DMS79 (cell line): ENCODE results near the gene GTF2A2.
"Not testable (repeated sequence)": the region's sequence is repeated elsewhere in the genome, so short reads cannot be mapped to it uniquely, and the experiment has no call there.

Experiments used
- DNase-seq: peaks from one replicate; lab custom pipeline; 2025; lab: John Stamatoyannopoulos, UW

The GTF2A2 gene

DNA sequence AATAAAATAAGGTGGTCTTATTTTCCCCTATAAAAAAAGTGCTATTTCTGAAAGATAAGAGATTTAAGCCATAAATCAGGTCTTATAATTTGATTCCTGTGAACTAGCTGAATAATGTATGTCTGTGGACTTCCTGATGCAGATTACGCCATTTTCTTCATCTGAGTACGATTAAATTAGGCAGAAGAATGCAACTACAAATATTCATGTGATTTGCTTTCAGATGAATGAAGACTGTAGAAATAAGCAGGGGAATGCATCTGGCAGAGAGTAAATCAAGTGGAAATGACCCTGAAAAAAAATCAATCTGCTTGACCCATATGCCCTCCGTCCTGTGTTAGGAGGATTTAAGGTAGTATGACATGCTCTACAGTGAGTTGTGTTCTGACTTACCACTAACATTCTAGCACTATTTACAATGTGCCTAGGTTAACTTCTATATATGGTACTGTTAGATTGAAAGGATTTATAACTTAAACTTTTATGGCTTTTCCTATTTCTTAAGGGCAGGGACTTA is 17.1 kb upstream of the GTF2A2 start:
- DNase-seq, result no peak

- no peak for DNase-seq
Measured at GRCh38 chr15:59668556-59668955, 11.2 kb upstream of the GTF2A2 start.

GRCh38 chr15:59662260-59662659 is 4.9 kb upstream of the GTF2A2 start:
- no peak for DNase-seq

DNA sequence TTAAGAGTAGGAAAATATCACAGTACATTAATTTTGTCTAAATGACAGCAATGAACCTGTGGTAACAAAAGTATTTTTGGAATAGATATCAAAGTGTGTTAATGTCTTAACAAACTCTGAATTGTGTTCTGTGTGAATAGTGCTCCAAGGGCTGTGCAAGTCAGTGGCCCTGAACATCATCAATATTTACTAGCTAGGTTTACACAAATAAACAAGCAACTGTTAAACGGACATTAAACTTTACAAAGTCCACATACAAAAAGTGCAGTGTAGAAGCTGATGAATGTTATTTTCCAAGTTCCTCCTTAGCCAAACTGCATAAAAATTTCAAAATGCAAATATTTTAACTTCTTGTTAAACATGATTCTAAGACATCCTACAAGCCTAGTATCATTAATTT is 2.1 kb upstream of the GTF2A2 start:
- no peak for DNase-seq

- no peak for DNase-seq
Measured at GRCh38 chr15:59657635-59658125, 365 bp upstream of the GTF2A2 start.

DNA sequence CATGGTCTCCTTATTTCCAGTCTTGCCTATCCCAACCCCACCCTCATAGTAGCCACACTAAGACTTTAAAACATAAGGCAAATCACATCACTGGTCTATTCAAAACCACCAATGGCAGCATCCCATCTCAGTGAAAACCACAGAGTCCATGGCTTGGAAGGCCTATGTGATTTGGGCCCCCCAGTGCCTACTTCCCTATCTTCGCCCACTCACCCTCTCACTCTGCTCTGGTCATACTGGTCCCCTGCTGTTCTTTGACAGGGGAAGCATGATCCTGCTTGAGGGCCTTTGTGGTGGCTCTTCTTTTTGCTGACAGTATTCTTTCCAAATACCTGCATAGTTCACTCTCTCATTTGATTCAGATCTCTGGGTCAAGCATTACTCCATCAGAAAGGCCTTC is 3.3 kb downstream of the GTF2A2 start:
- no peak for DNase-seq

DNA sequence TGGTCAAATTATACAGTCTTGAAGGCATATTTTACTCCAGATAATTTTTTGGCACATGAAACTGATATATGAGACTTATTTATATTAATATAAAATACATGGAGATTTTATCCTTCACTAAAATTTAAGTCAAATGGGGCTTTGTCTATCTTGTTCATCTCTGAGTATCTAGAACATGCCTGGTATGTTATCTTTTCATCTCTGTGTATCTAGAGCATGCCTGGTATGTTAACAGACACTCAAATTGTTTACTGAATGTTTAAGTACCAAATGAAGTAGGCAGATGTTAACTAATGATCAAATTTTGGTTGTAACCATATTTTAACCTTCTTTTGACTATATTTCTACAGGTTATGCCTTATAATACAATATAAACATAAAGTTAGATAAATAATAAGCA is 7.7 kb downstream of the GTF2A2 start:
- DNase-seq, result no peak

DNA sequence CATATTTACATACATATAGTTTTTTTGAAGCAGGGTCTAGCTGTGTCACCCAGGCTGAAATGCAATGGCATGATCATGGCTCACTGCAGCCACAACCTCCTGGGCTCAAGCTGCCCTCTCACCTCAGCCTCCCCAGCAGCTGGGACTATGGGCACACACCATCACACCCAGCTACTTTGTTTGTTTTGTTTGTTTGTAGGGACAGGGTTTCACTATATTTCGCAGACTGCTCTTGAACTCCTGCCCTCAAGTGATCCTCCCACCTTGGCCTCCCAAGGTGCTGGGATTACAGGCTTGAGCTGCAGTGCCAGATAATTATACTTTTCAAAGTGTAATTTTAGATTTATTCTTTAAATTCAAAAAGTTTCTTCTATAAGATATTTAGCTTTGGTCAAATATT is 10.2 kb downstream of the GTF2A2 start:
- no peak for DNase-seq

DNA sequence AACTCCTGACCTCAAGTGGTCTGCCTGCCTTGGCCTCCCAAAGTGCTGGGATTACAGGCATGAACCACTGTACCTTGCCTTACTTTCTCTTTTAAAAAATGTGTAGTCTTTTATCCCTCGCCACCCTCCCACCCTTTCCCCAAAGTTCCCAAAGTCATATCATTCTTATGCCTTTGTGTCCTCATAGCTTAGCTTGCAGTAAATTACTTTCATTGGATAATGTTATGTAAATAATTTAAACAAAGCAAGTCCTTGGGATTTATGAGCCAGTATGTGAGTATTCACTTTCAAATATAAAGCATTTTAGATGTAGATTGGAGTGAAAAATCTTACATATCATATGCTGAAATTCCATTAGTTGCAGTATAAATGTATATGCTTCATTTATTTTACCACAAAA is 11.0 kb downstream of the GTF2A2 start:
- DNase-seq, result no peak

GRCh38 chr15:59645812-59646211 is 11.5 kb downstream of the GTF2A2 start:
- not testable (repeated sequence) for DNase-seq

- DNase-seq, result no peak
Measured at GRCh38 chr15:59644756-59645155, 12.6 kb downstream of the GTF2A2 start.

DNA sequence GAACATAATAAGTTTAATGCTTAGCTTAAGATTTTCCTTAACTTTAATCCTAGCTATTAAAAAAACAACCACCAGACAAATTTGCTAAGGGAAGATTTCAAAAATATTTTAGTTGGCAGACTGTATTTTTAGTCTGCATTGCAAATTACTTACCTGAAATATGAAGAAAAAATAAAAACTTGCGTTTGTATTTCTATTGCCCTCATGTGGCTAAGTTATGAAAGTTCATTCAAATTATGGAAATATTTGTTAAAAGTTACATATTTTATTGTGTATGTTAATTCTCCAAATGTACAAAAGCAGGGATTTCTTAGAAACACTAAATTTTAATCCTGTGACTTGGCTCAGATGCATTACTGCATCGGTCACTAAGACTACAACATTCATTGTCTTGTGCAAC is 15.0 kb downstream of the GTF2A2 start:
- DNase-seq, result no peak

- not testable (repeated sequence) for DNase-seq
Measured at GRCh38 chr15:59637507-59637906, 19.8 kb downstream of the GTF2A2 start.

GRCh38 chr15:59636184-59636583 is 21.1 kb downstream of the GTF2A2 start:
- DNase-seq, result no peak

DNA sequence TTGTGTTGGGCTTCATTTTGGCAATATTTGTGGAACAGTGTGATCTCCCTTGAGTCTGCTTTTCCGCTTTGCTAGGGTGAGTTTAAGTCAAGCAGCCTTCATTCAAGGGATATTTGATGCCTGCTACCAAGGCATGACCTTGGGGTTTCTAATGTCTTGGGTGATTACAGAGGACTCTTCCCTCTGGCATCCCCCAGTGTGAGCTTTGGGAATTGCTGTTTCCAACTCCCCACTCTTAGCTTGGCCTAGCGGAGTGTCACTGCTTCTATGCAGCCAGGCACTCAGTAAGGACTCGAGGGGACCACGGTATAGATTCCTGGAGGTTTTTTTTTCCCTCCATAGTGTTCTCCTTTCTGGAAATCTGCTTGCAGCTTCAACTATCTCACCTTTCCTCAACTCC is 24.6 kb downstream of the GTF2A2 start:
- DNase-seq, result no peak

DNA sequence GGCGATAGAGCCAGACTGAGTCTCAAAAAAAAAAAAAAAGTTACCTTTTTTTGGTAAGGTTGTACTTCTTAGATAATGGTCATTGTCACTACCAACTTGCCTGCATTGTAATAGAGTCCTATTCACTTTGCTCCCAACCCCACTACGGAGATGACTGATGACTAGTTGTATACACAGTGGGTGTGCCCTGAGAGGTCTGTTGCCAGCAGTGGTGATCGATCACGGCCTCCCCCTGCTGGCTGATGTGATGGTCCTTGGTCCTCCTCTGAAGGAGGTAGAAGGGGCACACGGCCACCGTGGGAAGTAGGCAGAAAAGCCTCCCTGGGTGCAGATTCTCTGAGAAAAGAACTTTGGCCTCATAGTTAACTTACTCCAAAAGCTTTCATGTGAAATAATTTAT is 35.0 kb downstream of the GTF2A2 start:
- DNase-seq, result no peak

DNA sequence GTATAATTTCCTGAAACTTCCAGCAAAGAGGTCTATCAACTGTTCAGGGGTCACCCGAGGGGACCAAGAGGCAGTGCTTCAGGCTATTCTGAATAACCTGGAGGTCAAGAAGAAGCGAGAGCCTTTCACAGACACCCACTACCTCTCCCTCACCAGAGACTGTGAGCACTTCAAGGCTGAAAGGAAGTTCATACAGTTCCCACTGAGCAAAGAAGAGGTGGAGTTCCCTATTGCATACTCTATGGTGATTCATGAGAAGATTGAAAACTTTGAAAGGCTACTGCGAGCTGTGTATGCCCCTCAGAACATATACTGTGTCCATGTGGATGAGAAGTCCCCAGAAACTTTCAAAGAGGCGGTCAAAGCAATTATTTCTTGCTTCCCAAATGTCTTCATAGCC is 38.9 kb downstream of the GTF2A2 start:
- DNase-seq, result no peak

GRCh38 chr15:59616379-59616778 is 40.9 kb downstream of the GTF2A2 start:
- peak; percentile 80 for DNase-seq

- DNase-seq, result no peak
Measured at GRCh38 chr15:59615661-59616060, 41.7 kb downstream of the GTF2A2 start.

DNA sequence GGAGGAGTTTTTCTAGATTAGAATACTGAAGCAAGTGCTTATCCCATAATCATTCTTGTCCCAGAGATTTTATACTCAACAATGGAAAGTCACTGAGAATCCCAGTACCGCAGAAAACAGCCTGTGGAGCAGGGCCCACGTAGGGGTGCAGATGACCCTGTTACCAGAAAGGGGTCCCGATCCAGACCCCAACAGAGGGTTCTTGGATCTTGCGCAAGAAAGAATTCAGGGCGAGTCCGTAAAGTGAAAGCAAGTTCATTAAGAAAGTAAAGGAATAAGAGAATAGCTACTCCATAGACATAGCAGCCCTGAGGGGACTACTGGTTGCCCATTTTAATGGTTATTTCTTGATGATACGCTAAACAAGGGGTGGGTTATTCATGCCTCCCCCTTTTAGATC is 43.2 kb downstream of the GTF2A2 start:
- DNase-seq, result no peak

DNA sequence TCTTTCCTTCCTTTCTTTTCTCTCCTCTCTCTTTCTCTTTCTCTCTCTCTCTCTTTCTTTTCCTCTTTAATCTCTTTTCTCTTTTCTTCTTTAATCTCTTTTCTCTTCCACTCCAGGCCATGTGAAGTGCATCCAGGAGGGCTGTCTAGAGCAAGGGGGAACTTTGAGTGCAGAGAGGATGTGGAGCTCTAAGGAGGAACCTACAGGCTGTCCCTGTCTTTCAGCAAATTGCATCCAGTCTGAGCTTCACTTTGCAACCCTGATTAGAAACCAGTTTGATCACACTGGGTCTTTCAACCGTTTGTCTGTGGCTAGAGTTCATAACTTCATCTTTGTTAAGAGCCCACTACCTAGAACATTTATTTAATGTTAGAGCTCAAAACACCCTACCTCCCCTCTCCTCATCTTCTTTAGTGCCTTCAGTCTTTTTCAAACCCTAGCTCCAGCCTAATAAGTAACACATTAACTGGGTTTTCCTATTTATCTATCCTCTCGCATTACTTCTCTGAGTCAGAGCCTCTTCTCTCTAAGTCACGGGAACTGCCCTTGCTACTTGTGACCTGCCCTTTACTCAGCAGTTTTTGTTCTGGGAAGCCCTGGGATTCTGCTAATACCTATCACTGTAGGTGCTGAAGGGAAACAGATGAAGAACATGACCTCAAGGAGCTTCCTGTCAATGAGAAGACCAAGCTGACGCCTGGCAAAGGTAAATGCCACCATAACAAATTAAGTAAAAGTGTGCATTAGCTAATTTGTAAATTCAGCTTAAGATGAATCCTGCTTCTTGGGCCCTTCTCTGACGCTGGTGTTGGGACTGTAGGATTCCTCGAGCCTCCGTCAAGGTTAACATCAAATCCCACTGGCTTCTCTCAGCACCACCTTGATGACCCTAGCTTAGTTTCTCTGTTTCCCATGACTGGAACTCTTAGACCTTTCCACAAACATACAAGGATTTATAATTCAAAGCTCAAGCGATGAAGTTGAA is 45.7 kb downstream of the GTF2A2 start, which contains the start of gene GCNT3:
Gene GCNT3 (plus strand): TSS at position 508 of the 985 bp plus-strand sequence. CDS start 6,456 bp downstream, outside the sequence.
- no peak for DNase-seq

- DNase-seq, result no peak
Measured at GRCh38 chr15:59609730-59610712, 47.3 kb downstream of the GTF2A2 start.
